A172 (cell line): ENCODE data around the gene LAP3. TPM values are rescaled to one million over a fixed set of nuclear protein-coding genes. Genes with fewer than 3 reads are reported as not detected.

Experiments used
- DNase-seq: peaks from one replicate; pipeline ENCODE4 v3.0.0-alpha.2; 2015; ENCODE audit warnings: low spot score
- total RNA-seq: library from RNA; depleted of rRNA; stranded (reverse); fragments of >200 nt; shearing (Covaris generic); gene quantifications from 2 replicates; pipeline ENCODE4 v1.2.3, GENCODE V29; 2014

Gene LAP3
- total RNA-seq, 1 experiment from 2014 or later, result 62.6 TPM

DNA sequence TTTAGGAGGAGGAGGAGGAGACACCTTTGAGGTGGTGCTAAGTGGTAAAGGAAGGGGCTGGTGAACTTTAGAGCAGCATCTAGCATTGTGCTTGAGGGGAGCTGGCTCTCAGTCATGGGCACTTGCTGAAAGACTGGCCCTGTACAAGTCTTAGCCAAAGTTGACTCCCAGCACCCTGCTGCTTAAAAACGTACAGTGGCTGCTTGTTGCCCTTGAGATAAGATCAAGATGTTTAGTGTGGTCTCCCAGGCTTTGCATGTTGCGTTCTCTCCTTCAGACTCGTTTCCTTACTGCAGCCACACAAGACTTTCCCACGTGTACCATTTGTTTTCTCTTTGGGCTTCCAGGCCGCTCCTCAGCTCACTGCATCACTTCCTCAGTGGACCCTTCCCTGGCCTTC is 39.3 kb downstream of the LAP3 start:
- no peak for DNase-seq

DNA sequence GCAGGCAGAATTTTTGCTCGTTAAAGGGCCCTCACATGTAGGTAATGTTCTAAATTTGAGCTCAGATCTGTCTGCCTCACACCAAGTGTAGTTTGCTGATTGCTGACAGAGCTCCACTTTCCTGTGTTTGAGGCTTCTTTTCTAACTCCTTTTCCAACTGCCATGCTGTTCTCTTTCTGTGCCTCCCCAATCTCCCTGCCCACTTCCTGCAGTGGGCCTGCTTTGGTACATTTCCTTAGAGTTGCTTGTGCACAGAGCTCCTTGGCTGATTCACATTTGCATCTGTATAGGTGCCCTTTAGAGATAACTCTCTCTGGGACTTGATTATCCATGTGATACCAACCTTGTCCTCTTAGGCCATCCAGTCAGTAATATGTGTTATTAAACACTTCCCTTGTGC is 41.9 kb downstream of the LAP3 start:
- no peak for DNase-seq

DNA sequence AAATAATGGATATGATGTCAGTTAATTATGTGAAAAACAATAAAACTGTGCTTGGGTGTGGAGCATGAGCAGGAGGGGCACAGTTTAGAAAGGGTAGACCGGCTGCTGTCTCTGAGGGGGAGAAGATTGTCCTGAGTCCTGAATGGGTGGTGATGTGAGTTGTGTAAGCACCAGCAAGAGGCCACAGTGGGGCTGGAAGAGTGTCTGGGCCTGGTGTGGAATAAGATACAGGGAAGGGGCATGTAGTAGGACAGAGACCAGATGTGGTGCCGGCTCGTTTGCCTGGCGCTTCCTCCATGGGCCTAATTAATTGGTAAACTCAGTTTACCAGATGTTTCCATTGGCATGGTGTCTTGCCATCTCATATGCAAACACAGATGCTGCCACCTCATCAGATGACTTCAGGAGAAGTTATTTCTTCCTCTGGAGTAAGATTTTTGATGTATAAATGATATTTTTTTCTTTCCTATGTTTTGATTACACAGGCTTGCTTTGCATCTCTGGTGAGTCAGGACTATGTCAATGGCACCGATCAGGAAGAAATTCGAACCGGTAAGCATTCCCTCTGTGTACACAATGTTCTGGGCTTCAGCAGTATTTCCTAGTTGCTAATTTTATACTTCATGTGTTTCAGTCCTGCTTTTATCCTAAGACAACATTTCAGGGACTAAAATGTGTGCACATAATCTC is 42.6 kb downstream of the LAP3 start:
- DNase-seq, result no peak

DNA sequence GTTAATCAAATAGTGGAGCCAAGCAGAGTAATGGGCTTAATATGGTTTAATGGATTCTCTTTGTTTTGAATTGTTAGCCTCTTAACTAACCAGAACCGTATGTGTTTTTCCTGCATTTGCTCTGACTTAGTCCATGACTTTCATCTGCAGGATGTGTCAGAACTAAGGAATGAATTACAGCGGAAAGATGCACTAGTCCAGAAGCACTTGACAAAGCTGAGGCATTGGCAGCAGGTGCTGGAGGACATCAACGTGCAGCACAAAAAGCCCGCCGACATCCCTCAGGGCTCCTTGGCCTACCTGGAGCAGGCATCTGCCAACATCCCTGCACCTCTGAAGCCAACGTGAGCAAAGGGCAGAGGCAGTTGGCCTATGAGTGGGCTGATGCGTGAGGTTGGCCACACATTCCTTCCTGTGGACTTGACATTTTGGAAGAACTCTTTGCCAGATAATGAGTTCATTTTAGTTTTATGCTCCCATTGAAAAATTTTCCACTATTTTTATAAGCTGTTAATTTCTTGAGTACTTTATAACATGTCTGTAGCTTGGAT is 46.5 kb downstream of the LAP3 start:
- no peak for DNase-seq

DNA sequence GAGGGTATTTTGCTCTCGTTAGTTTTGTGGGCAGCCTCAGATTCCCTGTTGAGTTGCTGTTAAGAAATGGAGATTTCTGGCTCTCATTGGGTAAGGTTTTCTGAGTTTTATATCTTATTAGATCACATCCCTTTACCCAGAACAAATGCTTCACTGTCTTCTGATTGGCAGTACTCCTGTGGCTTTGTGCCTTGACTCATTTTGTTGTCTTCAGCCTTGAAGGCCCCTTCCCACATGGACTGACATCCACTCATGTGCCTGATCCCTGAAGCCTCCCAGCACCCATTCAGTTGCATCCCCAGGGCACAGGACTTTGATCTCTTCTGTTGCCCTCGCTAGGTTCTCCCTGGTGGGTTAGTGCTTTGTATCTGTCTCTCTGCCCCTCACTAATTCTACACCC is 47.8 kb downstream of the LAP3 start:
- no peak for DNase-seq

DNA sequence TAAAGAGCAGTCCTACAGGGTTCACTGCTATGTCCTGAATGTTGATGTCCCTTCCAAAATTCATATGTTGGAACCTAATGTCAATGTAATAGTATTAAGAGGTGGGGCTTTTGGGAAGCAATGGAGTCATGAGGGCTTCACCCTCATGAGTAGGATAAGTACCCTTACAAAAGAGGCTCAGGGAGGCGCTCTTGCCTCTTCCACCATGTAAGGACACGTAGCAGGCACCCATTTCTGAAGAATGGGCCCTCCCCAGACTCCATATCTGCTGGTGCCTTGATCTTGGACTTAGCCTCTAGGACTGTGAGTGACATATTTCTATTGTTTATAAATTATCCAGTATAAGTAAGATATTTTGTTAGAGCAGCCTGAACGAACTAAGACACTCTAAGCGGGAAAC is 53.2 kb downstream of the LAP3 start:
- DNase-seq, result no peak

DNA sequence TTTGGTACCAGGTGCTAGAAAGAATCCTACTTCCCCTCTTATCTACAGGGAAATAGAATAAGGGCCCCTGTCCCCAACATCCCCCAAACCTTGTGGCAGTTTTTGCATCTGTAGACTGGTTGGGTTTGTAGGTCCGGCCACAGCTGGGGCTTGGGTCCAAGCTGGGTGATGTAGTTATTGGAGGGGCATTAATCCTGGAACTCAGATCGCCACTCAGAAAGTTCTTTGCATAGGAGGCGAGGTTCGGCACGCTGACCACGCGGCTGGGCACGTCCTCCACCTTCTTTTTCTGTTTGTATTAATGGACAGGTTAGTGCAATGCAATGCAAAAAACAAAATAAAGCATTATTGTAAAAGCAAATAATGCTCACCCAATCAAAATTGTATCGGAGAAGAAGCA is 56.6 kb downstream of the LAP3 start:
- no peak for DNase-seq

DNA sequence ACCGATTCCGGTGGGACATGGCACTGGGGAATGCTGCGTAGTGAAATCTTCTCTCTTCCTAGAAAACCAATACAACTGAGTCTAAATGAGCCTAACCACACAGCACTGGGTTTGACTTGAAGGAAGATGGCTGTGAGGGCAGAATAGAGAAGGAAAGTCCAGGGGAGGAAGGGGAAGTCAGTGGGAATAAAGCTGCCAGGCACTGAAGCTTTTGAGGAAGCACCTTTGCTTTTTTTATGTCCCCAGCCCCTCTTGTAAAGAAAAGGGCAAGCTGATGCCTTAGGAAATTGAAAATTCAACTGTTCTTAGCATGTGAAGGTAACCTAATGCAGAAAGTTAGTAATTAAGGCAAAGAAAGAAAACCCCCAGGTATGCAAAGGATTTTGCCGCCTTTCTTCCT is 58.1 kb downstream of the LAP3 start:
- DNase-seq, result no peak

DNA sequence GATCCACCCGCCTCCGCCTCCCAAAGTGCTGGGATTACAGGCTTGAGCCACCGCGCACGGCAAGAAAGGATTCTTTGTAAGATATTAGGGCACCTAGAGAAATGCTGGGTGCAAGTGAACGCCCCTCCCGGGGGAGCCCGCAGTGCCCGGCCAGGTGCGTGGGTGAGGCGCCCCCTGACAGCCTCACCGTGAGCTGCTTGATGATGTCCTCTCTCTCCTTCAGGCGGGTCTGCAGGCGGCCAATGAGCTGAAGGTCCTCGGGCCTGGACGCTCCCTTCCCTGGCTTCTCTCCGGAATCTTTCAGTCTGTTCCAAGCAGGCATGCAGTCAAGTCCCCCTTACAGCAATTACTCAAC is 59.3 kb downstream of the LAP3 start:
- no peak for DNase-seq

DNA sequence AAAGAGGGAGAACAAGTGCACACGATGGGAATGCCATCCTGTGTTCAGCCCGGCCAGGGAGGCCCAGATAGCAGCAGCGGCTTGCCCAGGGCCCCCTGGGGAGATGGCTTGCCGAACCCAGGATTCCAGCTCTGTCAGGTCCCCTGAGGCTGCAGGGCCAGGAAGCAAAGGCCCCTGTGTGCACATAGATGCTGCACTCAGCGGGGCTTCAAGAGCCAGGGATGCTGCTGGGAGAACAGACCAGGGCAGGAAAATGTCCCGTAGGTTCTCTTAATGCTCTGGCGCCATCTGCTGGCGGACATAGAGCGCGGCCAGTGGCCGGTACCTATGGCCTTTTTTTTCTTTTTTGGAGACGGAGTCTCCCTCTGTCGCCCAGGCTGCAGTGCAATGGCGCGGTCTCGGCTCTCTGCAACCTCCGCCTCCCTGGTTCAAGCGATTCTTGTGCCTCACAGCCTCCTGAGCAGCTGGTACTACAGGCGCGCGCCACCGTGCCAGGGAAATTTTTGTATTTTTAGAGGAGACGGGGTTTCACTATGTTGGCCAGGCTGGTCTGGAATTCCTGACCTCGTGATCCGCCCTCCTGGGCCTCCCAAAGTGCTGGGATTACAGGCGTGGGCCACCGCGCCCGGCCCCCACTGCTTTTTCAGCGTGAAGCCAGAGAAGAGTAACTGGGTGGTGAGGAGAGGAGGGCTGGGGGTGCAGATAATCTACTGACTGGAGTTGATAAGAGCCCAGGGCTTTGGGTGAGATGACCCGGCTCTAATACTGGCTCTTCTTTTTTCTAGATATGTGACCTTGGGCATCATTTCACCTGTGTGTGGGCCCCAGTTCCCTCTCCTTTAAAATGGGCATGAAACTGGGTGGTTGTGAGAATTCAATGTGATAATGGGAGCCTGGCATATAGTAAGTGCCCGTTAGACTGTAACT is 60.0 kb downstream of the LAP3 start:
- DNase-seq, result peak; percentile 59

DNA sequence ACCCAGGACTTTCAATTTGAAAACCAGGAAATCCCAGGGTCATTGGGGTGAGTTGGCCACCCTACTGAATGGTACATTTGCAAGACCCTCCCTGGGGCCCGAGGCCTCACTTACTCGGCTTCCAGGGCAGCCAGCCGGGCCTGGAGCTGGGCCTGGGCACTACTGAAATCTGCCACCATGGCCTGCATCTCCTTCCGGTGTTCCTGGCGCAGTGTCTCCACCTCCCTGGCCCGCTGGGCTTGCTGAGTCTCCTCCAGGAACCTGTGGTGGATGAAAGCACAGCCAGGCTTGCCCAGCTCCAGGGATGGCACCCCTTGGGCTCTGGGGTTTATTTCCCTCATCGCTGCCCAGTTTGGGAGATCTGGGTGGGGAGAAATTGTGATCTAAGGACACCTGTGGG is 62.1 kb downstream of the LAP3 start:
- no peak for DNase-seq

DNA sequence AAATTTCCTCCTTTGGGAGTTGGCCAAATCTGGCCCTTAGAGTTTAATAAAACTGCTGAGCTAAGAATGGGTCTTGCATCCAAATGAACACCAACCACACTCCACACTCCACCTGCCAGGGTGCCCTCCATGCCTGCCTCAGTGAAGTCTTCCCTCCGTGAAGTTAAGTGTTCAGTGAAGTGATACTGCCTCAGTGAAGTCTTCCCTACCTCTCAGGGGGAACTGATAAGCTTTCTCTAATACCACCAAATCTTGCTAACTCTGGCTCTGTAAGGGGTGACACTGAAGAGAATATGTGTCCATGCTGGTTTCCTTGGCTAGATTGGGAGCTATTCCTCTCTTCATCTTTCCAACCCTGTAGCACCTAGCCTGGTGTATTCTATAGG is 65.4 kb downstream of the LAP3 start:
- DNase-seq, result no peak

DNA sequence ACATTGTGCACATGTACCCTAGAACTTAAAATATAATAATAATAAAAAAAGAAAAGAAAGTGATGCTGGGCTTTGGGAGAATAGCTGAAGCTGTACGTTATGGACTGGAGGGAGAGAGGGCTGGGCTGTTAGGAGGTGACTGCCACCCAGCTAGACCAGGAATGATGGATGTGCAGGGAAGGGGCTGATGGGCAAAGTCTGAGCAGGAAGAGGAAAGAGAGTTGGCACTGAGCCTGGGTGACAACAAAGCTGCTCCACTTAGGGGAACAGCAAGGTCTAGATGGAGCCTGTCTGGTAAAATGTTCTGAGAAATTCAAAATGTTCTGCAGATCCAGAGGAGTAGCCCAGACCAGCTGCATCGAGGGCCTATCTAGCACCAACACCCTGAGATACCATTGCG is 69.7 kb downstream of the LAP3 start:
- no peak for DNase-seq

DNA sequence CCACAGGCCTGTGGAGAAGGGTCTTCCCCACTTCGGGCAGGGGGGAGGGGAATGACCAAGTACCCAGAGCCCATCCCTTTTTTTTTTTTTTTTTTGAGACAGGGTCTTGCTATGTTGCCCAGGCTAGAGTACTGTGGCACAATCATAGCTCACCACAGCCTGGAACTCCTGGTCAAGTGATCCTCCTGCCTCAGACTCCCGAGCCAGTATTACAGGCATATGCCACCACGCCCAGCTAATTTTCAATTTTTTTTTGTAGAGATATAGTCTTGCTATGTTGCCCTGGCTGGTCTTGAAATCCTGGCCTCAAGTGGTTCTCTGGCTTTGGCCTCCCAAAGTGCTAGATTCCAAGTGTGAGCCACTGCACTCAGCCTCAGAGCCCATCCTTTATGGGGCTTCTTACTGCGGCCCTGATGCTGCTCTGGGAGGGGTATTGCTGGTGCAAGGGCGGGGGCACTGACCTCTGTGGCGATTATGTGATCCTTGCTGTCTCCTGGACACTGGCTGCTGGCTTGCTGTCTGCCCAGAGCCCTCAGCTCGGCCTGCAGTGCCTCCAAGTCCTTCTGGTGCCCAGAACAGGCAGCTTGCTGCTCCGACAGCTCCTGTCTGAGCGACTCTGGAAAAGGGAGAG is 70.3 kb downstream of the LAP3 start:
- no peak for DNase-seq

DNA sequence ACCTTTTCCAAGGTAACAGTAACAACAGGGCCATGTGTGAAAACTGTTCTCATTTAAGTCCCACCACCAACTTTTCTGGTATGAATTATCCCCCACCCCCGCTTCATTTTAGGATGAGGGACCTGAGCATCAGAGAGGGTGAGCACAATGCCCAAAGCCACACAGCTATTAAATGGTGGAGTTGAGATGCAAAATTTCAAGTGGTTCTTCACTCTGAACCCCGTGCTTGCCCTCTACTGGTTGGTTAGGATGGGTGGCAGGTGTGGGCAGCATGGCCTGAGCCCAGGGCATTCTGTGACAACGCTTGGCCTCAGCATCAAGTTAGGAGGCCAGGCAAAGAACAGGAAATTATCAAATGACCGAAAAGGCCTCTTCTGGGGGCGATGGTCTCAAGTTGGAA is 70.9 kb downstream of the LAP3 start:
- DNase-seq, result no peak

DNA sequence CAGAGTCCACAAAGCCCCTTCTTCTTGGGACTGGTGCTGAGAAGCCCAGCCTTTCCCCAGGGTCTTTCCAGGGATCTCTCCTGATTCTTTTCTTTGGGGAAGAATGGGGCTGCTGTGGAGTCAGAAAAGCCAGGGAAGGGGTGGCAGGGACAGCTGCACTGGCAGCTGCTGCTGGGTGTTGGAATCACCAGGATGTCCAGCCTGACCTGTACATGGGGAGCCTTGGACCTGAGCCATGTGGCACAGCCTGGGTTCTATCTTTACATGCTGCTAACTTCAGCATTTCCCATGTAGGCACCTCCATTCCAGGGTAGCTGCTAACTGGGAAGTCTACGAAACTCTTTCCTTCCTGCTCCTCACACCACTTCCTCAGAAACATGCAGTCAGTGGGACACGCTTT is 73.4 kb downstream of the LAP3 start:
- DNase-seq, result no peak

DNA sequence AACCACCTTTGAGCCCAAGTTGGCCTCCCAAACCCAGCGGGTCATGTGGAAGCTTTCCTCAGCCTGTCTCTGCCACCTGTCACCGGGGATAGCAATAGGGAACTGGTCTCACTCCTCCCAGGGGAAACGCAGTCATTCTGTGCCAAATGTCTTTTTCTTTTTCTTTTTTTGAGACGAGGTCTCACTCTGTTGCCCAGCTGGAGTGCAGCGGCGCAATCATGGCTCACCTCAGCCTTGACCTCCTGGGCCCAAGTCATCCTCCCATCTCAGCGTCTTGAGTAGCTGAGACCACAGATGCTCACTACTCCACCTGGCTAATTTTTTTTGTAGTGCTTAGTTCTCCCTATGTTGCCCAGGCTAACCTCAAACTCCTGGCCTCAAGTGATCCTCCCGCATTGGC is 77.7 kb downstream of the LAP3 start:
- no peak for DNase-seq

DNA sequence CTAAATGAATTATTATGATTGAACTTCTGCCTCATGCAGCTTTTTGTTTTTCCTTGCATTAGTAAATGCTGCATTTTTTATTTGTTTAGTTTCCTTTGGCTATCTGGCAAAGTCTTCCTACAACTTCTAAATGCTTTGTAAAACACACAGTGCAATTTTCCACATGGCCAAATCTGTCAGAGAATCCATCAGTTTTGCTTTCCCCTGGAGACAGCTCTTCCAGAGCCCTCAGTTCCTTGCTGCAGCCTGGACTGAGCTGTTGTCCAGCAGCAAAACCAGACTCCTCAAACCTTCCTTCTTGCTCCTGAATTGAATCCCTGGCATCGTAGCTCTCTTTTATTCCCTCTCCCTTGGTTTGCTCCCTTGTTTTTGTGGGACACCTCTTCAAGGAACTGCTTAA is 80.1 kb downstream of the LAP3 start:
- DNase-seq, result no peak
